Endothelial cell of hepatic sinusoid (primary cell): ENCODE measurements around the gene TSPAN12.
"Not testable (repeated sequence)": the region's sequence is repeated elsewhere in the genome, so short reads cannot be mapped to it uniquely, and the experiment has no call there.

Source experiments
- in situ Hi-C: cut with HindIII; loops from 2 replicates; pipeline ENCODE4 v1.10.0; 2017; ENCODE audit warnings: low sequenced_read_pairs

The TSPAN12 gene

GRCh38 chr7:120857588-120858573 lies at the start of gene TSPAN12:
Gene TSPAN12 (minus strand): TSS chr7:120858144. CDS start chr7:120856763, 1,381 bp downstream.
- in situ Hi-C loops: no loop called here

DNA sequence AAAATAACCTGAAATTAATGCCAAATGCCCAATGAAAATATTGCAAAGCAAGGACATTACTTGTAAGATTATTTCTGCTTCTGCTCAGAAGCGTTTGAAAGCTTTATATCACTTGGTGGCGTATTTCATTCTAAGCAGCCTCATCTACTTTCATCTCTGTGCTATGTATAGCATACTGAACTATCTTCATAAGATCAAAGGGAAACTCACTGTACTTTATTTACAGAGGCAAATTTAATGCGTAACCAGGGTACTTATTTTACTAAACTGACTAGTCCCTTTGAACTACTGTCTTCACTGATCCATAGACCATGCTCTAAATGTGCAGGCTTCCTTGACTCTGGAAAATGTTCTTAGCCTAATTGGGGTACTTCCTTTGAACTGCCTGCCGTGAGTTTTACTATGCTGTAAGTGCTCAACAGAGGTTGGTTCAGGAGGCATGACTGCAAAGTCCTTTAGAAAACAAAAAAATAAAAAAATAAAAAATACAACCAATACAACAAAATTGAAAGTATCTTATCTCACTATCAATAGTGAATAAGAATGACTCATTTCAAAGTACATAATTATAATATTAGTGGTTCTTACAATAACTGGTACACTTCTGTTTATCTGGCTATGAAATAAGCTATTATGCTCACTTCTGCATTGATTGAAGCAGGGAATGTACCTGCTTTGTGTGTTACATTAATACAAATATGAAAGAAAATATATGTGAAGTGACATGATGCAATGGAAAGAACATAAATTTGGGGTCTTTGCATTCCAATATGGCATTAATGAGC lies 41.0 kb upstream of the TSPAN12 start:
- in situ Hi-C loops: no loop called here

DNA sequence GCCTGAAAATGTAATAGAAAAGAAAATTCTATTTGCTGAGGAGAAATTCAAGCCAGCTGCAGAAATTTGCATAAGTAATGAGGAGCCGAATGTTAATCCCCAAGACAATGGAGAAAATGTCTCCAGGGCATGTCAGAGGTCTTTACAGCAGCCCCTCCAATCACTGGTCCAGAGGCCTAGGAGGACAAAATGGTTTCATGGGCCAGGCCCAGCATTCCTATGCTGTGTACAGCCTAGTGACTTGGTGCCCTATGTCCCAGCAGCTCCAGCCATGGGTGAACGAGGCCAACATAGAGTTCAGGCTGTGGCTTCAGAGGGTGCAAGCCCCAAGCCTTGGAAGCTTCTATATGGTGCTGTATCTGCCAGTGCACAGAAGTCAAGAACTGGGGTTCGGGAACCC lies 37.3 kb upstream of the TSPAN12 start:
- in situ Hi-C loops: not testable (repeated sequence)

DNA sequence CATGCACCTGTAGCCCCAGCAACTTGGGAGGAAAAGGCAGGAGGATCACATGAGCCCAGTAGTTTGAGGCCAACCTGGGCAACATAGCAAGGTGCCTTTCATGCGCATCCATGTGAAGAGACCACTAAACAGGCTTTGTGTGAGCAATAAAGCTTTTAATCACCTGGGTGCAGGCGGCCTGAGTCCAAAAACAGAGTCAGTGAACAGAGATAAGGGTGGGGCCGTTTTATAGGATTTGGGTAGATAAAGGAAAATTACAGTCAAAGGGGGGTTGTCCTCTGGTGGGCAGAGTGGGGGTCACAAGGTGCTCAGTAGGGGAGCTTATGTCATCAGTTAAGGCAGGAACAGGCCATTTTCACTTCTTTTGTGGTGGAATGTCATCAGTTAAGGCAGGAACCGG lies 27.7 kb upstream of the TSPAN12 start:
- in situ Hi-C loops: not testable (repeated sequence)

GRCh38 chr7:120877701-120878100 lies 19.8 kb upstream of the TSPAN12 start:
- in situ Hi-C loops: loop anchor here (5.0 kb wide), 1 partner anchor 55 kb away; no protein-coding TSS in a partner anchor

DNA sequence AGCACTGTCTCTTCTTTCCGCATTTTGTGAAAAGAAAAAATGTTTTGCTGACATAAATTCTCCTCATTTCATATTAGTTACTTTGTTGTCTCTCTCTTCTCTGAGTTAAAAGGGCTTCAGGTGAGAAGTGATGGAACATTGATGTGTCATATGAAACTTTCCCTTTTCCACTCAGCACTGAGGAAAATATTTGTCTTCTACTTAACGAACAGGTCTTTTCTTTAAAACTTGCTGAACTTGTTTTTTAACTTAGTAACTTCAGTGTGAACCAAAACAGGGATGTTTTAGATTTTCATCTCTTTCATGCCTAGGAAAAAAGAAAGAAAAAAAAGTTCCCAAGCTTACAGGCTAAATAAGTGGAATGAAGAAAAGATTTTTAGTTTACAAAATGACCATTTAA lies 19.0 kb upstream of the TSPAN12 start:
- in situ Hi-C loops: loop anchor here (5.0 kb wide), 1 partner anchor 55 kb away; no protein-coding TSS in a partner anchor

- in situ Hi-C loops: loop anchor here (5.0 kb wide), 1 partner anchor 58 kb away; no protein-coding TSS in a partner anchor
These were observed 16.8 kb upstream of the TSPAN12 start for GRCh38 chr7:120874722-120875121.

DNA sequence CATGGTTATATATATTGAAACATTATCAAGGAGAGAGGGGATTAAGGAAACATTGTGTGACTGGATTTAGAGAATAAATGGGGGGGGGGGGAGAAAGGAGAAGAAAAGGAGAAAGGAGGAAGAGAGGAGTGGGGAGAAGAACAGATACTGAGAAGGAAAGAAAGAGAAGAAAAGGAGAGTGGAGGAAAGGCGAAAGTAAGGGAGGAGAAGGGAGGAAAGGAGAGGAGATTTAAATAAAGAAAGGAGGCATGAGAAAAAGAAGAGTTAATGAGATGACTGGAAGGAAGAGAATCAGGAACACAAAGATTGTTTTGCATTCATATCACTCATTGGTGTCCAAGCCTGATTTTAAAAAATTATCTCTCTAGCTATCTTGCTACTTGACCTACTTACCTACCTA lies 16.1 kb upstream of the TSPAN12 start:
- in situ Hi-C loops: no loop called here

DNA sequence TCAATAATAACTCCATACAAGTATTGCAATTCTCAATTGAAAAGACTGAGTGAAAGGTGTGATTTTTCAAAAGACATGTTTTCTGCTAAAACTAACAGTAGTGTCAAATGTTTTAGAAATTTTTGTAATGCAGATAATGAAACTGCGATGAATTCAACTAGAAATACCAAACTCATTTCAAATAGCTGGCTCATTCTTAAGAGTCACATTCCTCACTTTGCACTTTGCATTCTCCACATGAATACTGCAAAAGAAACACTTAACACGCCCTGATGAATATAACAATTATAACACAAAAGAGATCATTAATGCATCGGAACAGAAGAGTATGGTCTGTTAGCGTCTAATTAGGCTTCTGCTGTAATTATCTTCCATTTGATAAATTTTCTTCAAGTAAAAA lies 15.5 kb upstream of the TSPAN12 start:
- in situ Hi-C loops: no loop called here

DNA sequence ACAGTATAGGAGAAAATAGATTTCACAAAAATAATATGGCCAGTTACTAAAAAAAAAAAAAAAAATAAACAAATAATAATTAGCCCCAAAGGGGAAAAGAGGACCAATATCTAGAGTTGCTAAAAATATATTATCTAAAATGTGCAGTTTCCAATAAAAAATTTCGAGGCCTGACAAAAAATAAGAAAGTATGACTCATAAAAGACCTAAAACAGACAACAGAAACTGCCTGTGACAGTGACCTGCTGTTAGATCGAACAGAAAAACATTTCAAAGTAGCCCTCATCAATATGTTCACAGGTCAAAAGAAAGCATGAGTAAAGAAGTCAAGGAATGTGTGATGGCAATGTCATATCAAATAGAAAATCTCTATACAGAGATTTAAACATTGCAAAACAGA lies 11.8 kb upstream of the TSPAN12 start:
- in situ Hi-C loops: no loop called here

DNA sequence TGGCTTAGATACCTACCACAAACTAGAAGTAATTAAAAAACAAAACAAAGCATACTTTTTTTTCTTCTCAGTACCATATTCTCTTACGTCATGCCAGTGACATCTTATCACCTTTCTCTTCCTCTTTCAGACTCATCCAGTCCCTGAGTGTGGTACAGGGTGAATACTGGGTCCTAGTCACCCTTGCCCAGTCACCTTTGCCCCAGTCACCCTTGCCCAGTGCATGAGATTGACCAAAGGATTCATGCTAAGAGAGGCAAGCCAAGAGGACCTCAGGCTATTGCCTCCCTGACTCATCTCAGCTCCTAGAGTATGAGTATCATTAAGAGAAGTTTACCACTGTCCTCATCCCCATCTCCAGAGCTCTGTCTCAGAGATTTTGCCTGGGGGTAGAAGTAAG lies 10.0 kb upstream of the TSPAN12 start:
- in situ Hi-C loops: no loop called here

DNA sequence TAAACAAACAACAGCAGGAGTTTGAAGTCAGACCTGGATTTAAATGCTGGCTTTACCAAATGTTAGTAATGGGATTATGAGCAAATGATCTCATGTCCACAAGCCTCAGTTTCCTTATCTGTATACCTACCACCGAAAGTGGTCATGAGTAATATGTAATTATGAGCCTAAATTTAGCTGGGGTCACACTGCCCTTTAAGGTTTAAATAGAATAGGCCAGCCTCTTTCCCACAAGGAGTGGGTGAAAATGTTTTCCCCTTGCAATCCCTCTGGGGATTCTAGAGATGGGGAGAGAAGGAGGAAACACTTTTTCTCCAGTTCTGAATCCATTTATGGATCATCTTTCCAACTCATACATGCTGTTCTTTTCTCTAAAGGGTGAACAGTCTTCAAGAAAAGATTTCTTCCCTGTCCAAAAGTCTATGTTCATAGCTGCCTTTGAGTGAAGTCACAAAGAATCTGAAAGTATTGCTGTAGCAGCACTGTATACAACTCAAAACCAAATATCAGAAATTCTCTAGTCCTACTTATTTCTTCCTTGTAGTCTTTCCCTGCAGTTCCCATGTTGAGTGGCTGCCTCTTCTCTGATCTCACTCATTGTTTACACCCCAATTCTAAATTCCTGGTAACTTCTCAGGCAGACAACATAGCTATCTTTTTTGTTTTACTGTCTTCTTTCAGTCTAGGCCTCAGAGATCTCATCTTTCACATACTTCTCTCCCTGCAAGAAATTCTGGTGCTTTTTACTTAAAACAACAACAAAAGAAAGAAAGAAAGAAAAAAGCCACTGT lies 7.4 kb upstream of the TSPAN12 start:
- in situ Hi-C loops: no loop called here

GRCh38 chr7:120864141-120864900 lies 6.4 kb upstream of the TSPAN12 start:
- in situ Hi-C loops: no loop called here

DNA sequence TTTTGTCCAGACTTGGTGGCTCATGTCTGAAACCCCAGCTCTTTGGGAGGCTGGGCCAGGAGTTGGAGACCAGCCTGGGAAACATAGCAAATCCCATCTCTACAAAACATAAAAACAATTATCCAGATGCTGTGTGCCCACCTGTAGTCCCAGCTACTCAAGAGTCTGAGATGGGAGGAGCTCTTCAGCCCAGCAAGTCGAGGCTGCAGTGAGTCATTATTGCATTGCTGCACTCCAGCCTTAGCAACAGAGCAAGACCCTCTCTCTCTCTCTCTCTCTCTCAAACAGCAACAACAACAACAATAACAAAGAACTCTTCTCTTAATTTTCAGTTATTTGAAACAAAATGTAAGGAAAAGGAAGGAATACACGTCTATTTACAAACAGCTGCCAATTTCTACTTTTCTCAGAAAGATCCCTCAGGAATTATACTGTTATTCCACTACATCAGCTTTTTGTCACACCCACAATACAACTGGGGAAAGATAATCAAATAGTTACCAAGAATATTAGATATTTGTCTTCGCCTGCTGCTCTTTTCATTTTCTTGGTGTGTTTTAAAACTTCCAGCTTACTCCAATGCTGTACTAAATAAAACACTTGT lies 5.1 kb upstream of the TSPAN12 start:
- in situ Hi-C loops: no loop called here

DNA sequence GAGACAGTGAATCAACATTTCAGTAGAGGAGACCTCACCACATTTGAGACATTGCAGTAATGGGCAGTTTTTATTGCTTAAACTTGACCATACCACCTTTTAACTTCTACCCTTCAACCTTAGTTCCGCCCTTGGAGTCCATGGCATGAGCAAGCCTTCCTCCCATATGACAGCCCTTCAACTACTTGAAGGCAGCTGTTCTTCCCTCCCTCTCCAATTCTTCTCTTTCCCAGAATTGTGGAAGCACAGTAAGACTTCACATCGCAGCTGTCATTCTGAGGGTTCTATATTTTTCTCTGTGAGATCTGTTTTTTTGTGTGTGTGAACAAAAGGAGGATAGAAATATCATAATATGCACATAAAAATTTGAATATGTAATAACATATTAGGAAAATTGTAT lies 2.2 kb upstream of the TSPAN12 start:
- in situ Hi-C loops: no loop called here

- in situ Hi-C loops: no loop called here
These were observed 1.5 kb upstream of the TSPAN12 start for GRCh38 chr7:120859459-120859858.

DNA sequence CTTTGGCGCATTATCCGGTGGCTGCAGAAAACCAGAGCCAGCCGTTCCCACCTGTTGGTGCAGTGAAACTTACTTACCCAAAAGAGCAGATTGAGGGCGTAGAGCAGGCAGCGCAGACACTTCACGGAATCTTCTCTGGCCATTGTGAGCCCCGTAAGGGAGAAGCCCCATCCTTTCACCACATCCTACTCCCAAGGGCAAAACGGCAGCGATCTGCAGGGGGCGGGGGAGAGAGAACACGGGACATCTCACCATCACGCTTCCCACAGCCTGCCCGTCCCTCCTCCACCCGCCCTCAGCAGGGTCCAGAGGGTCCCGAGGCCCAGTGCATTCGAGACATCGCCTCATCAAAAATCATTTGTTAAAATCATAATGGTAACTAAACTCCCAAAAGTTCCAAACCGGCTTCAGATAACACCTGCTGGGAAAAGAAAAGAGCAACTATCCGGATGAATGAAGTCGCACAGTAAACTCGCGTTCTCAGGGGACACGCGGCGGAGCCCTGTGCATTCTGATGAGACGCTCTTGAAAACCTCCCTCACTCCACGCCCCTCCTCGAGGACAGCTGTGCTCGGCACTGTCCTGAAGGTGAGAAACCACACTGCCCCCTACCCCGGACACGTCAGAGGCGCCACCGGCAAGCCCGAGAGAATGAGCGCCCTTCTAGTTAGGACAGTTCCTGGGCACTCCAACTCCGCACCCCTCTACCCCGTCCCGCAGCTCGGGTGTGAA lies 1.2 kb downstream of the TSPAN12 start:
- in situ Hi-C loops: no loop called here

- in situ Hi-C loops: no loop called here
These were observed 1.7 kb downstream of the TSPAN12 start for GRCh38 chr7:120856198-120856597.

DNA sequence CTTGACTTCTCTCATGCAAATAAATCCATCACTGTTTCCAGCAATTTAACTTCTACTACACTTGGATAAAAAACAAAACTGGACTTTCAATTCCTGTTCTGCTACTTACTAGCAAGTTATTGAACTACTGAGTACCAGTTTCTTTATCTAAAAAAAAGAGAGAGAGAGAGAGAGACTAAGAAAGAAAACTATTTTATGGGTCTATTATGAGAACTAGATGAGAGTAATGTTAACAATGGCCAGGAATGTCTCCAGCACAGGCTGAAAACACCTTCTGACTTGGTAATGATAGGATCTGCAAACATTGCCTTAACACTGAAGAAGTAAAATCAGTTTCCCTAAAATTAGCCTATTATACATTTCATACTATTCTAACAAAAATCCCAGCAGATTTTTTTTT lies 5.2 kb downstream of the TSPAN12 start:
- in situ Hi-C loops: no loop called here
